ENCODE results near the gene ADSL.

The ADSL gene

DNA sequence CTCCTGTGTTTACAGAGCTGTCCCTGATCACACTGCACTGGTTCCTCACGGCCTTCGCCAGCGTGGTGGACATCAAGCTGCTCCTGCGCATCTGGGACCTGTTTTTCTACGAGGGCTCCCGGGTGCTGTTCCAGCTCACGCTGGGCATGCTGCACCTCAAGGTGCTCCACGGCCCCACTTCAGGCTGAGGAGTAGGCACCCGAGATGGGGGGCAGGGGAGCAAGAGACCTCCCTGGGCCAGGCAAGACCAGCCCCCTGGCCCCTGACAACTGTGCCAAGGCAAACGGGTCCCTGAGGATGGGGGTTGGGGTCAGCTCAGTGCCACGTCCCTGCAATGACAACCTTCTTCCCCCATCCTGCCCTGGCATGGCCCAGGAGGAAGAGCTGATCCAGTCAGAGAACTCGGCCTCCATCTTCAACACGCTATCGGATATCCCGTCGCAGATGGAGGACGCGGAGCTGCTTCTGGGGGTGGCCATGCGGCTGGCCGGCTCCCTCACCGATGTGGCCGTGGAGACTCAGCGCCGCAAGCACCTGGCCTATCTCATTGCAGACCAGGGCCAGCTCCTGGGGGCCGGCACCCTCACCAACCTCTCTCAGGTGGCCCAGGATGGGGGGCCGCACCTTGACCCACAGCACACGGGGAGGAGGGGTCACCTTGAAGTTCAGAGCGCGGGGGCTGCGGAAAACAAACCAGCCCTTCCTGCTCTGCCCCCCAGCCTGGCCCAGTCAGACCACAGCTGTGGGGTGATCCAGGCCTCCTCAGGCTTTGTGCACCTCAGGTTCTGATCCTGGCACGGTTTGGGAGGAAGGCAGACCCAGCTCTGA, 60.0 kb downstream of the ADSL start:
- no peak for DNase-seq

DNA sequence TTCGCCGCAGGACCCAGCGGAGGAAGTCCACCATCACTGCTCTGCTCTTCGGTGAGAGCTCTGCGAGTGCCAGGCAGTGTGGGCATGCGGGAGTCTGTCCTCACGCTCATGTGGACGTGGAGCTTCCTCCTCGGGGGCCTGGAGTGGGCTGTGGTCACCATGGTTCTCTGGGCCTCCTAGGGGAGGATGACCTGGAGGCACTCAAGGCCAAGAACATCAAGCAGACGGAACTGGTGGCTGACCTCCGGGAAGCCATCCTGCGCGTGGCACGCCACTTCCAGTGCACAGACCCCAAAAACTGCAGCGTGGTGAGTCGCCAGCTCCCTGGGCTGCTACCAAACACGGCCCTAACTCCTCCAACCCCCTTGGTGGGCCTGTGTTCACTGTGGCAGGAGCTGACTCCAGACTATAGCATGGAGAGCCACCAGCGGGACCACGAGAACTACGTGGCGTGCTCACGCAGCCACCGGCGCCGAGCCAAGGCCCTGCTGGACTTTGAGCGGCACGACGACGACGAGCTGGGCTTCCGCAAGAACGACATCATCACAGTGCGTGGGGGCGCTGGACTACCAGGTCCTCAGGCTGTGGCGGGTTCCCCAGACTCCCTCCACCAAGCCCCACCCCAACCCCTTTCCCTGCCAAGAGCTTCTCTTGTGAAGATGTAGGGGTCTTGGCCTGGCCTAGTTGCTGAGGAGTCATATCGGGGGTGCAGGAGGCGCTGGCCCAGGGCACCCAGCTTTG, 60.9 kb downstream of the ADSL start:
- DNase-seq, result no peak

DNA sequence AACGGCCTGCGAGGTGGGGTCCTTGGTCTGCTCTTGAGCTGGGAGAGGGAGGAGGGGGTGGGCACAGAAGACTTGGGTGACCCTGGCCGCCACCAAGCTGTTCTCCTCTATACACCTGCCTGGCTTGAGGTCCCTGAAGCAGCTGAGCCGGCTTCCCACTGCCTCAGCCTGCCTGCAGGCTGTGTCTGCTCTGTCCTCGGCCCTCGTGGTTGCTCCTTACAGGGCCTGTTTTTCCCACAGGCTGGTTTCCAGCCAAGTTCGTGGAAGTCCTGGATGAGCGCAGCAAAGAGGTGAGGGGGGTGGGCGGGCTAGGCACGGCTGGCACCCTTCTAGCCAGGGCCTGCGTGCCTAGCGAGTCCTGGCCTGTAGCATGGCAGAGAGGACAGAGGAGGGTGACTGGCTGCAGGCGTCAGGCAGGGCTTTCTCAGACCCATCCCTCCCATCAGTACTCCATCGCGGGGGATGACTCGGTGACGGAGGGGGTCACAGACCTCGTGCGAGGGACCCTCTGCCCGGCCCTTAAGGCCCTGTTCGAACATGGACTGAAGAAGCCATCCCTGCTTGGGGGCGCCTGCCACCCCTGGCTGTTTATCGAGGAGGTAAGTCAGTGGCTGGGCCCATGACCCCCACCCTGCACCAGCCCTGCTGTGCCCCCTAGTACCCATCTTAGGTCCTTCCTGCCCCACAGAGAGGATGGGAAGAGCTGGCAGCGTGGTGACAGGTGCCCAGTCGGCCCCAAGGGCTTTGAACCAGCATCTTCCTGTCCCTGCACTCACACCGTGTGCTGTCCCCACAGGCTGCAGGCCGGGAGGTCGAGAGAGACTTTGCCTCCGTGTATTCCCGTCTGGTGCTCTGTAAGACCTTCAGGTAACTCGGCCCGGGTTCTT, 61.8 kb downstream of the ADSL start:
- no peak for DNase-seq

DNA sequence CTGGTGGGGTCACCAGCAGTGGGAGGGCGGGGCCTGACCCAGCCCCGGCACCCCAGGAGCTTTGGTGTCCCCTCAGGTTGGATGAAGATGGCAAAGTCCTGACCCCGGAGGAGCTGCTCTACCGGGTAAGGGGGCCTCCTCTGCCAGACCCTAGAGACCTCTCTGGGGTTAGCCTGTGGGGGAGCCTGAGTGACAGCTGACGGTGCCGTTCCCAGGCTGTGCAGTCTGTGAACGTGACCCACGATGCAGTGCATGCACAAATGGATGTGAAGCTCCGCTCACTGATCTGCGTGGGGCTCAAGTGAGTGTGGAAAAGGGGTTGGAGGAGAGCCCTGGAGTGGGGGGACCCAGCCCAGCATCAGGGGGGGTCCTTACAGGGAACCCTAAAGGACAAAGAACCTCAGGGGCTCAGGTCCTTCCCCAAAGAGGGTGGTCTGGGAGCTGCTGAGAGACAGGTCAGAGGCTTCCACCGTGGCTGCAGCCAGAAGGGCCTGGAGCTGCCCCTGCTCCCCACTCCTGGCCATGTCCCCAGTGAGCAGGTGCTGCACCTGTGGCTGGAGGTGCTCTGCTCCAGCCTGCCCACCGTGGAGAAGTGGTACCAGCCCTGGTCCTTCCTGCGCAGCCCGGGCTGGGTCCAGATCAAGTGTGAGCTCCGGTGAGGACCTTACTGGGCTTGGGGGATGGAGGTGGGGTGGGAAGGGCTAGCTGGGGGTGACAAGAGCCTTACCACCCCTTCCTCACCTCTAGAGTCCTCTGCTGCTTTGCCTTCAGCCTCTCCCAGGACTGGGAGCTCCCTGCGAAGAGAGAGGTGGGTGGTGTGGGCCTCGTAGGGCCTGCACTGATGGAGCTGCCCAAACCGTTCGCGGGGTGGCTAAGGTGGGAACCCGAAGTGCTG, 62.7 kb downstream of the ADSL start:
- DNase-seq, result no peak

DNA sequence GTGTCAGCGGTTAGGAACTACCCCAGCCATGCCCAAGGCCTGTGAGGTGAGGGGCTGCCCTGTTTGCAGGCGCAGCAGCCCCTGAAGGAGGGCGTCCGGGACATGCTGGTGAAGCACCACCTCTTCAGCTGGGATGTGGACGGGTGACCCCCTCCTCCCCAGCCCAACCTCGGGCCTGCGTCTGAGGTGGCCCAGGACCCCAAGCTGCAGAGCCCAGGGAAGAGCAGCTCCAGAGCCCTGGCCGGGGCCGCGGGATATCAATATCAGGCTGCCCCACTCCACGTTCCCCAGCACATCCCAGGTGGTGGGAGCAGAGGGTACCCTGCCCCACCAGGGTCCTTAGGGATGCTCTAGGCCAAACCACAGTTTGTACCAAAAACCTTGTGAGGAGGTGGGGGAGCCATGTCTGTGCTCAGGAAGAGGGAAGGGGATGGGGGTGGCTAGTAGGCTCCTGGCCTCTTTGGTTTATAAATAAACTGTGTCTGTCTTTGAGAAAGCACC, 63.4 kb downstream of the ADSL start:
- no peak for DNase-seq

DNA sequence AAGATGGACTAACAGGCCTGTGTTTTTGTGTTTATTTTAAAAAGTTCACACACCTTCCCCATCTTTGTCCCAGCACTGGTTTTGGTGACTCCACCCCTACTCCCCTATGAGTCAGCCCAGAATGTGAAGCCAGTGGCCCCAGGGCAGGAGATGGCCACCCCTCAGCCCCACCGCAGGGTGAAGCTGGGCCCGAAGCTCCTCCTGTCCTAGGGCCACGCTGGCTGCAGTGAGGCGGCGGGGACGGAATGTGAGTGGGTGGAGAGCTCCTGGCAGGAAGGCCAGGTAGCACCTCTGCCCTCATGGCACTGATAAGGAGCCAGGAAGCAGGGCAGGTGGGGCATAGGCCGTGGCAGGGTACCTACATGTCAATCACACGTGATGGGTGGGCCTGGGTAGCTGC, 64.0 kb downstream of the ADSL start:
- no peak for DNase-seq

DNA sequence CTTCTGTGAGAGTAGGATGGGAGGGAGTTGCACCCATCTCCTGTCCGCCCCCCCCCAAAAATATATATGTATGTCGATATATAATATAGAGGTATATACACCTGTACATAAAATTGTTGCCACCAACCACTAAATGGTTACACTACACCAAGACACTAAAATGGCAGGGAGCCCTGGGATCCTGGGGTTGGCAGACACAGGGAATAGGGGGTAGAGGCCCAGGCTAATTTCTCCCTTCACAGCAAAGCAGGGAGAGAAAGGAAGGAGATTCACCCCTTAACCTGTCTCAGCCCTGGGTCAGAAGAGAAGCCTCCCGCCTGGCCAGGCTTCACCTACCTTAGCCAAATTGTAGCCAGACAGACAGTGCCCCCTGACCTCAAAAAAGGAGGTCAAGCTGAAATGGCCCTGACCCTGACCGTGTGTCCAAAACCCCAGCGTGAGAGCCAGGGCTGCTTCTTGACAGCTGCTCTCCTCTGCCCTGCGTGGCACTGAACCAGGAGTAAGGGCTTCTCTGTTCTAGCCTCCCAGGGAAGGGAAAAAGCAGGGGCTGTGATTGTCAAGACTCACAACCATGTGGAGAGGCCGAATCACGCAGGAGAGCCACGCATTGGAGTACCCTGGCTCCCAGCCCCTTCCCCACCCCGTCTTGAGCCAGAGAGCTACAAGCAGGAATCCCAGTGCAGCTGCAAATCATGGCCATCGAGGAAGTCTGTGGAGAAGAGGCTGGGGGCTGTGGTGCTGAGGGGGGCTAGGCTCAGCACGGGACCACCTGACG, 64.6 kb downstream of the ADSL start:
- no peak for DNase-seq

DNA sequence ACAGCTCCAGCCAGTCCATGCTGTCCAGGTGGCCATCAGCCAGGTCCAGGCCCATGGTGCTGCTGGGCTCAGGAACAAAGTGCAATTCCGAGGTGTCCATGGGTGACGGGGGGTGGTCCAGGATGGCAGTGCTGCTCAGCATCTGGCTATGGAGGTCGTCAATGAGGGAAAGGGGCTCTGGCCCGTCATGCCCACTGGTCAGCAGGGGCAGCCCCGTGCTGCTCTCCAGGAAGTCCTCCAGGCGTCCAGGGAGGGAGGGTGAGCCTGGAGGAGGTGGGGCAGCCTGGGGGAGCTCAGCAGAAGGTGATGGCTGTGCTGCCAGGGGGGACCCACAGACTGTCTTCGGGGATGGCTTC, 65.2 kb downstream of the ADSL start:
- no peak for DNase-seq

DNA sequence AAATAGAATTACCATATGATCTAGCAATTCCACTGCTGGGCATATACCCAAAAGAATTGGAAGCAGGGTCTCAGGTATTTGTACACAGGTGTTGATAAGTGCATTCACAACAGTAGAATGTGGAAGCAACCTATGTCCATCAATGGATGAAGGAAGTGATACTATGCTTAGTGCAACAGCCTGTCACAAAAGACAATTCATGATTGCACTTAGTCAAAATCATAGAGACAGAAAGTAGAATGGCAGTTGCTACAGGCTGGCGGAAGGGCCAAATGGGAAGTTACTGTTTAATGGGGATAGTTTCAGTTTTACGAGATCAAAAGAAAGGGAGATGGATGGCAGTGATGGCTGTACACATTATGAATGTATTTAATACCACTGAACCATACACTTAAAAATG, 66.1 kb downstream of the ADSL start:
- no peak for DNase-seq

DNA sequence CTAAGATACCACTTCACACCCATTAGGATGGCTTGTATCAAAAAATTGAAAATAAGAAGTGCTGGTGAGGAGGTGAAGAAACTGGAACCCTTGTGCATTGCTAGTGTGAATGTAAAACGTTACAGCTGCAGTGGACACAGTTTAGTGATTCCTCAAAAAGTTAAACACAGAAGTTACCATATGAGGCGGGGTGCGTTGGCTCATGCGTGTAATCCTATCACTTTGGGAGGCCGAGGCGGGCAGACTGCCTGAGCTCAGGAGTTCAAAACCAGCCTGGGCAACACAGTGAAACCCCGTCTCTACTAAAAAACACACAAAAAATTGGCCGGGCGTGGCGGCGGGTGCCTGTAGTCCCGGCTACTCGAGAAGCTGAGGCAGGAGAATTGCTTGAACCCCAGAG, 67.6 kb downstream of the ADSL start:
- DNase-seq, result no peak

DNA sequence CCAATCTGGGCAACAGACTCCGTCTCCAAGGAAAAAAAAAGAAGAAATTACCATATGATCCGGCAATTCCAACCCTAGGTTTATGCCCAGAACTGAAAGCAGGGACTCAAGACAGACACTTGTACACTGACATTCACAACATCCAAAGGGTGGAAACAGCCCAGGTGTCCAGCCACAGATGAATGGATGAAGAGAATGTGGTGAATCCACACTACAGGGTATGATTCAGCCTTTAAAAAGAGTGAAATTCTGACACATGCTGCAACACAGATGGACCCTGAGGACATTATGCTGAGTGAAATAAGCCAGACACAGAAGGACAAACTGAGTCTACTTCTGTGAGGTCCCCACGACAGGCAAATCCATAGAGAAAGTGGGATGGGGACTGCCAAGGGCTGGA, 68.0 kb downstream of the ADSL start:
- DNase-seq, result no peak

DNA sequence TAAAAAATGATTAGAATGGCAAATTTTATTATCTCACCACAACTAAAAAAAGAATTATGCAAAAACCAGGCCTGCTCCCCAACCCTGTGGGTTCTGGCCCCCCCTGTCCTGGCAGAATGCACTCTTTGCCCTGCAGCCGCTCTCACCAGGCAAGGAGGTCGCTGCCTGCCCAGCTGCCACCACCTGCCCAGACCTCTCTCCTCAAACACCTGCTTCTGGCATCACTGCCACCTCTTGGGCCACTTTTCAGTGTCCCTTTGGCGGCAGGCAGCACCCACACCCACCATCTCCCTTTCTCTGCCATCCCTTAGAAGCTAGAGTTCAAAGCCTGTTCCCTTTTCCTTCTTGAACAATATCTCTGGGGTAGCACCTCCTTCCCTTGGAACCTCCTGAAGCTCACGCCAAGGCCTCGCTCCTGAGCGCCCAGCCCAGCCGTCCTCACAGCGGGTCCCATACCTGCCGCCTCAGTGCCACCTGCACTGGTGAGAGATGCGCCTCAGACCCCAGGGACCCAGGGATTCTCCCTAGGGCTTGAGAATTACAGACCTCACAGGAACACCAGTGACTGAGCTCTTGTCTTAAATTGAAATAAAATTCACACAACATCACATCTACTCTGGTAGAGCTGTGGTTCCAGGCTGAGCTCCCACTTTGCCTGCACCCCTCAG, 68.7 kb downstream of the ADSL start:
- no peak for DNase-seq

DNA sequence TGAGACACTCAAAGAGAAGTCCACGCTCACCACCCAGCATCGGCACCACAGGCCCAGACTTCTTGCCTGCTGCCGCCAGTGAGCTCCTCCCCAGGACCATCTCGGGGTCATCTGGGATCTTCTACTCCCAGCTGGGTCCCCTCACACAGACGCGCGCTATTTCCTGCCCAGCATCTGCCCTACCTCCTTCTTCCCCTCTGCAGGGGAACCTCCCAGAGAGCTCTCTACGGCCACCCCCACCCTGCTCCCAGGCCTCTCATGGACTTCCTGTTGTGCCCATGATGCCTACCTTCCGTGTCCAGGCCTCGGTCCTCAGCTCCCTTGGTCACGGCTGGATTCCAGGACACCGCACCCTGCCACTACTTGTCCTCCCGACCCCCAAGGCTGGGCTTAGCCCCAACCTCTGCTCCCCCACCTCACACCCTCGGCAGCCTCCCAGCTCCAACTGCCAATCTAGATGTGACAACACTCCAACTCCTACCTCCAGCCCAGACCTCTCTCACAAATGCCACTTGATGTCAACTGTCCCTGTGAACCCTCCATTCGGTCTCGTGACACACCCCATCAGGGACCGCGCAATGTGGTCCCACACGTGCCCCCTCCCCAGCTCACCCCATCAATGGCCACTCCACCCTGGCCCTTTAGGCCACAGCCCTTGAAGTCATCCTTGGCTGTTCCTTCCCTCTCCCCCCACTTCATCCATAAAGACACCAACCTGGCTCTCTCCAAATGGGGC, 69.4 kb downstream of the ADSL start:
- no peak for DNase-seq

DNA sequence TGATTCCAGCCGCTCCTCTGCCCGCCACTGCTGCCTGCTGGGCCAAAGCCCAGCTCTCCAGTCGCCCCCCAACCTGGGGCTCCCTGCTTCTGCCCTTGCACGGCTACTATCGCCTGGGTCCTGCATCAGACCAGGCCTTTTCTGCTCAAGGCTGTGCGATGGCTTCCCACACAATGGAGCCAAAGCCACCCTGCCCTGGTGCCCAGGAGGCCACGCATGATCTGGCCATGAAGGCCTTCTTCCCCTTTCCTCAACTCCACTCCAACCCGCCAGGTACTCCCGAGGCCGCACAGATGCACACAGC, 69.9 kb downstream of the ADSL start:
- no peak for DNase-seq

DNA sequence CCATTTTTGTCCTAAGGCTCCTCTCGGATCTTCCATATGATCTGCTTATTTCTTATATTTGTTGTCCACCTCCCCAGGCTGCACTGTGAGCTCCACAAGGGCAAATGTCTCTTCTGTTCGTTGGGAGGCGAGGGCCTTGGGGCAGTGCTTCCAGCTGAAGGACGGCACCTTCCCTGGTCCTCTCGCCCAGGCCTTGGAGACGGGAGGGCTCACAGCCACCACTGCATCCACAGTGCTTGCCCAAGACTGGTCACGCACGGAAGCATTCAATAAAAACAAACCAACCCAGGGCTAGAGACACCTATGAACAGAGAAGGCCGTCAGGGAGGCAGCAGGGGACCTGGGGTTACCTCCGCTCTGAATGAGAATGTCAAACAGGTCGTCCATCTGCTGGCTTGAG, 70.3 kb downstream of the ADSL start:
- DNase-seq, result no peak

DNA sequence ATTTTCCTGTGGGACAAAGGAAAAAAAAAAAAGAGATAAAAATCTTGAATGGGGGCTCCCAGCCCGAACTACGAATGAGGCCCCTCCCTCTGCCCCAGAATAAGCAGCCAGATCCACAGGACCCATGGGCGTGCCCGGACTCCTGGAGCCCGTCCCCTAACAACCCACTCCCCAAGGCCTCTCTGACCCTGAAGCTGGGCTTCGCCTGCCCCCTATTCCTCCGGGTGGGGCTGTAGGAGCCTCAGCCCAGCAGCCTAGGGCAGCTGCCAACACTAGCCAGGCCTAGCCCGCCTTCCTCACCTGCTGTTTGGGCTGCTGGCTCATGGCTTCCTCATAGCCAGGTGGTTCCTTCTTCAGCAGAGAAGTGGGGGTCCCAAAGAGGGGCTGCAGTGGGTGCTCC, 70.7 kb downstream of the ADSL start:
- DNase-seq, result no peak

DNA sequence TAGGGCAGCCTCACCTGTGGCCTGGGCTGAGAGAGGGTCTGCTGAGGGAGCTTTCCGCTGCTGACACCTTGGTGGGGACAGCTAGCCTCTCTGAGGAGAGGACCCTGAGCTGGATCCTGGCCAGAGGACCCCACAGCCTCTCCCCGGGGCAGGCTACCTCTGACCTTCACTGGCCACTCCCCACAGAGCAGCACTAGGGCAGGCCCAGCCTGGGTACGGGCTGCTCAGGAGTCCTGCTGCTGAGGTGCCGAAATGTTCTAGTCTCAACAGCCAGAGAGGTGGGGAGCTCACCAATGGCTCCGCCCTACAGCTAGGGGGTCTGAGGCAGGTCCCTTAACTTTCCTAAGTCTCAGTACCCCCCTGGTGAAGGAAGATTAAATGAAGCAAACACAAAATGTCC, 71.6 kb downstream of the ADSL start:
- DNase-seq, result no peak

DNA sequence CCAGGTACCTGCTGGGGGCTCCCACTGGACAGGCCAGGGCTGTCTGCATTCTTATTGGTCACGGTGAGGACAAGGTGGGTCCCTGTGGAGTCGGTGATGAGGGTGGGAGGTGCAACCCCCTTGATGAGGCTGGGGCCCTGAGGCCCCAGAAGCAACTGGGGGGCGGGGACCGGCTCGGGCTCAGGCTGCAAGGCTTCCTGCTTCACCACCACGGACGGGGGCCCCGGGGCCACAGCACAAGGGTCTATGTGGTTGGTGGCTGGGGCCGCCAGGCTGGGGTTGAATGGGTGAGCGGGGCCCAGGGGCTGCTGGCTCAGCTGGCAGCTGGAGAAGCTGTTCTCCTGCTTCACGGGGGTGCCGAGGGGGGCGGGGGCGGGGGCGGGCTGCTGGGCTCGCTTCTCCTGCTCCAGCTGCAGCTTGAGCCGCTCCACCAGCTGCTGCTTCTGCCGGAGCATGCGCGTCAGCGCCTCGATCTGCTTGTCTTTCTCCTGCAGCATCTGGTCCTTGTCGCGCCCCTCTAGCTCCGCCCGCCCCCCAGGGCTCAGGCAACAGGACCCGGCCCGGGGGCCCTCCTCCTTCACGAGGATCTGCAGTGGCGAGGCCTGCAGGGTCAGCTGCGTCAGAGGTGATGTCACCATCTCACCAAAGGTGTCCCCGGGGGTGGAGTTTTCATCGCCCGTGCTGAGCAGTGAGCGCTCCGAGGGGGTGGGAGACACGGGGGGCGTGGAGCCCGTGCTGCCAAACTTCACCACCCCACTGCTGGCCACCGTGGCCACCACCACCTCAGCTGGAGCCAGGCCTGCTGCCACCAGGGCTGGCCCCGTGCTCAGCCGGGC, 72.3 kb downstream of the ADSL start:
- no peak for DNase-seq

DNA sequence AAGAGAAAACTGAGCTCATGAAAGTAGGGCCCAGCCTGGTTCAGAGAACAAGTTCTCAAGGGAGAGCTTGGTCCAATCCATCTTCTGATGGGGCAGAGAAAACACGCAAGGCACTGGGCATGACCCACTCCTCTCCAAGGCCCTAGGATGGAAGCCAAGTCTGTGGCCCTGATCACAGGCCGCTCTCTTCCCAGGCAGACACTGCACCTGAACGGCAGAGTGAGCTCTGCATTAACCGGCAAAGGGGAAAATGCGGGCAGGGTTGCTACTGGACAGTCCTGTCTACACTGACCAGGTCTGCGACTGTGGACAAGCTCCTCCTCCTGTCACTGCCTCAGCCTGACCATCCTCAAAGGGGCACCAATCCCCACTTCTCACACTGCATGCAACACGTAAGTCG, 73.4 kb downstream of the ADSL start:
- DNase-seq, result no peak
